GM21447 (cell line): ENCODE results near the gene MAPKAPK5.
"Not testable (repeated sequence)": the region's sequence is repeated elsewhere in the genome, so short reads cannot be mapped to it uniquely, and the experiment has no call there.

Experiments
- ATAC-seq: cut with Tn5 transposase; IDR thresholded peaks from one replicate; pipeline ENCODE4 v1.9.1; 2021; ENCODE audit not compliant: unreplicated experiment

Gene MAPKAPK5

DNA sequence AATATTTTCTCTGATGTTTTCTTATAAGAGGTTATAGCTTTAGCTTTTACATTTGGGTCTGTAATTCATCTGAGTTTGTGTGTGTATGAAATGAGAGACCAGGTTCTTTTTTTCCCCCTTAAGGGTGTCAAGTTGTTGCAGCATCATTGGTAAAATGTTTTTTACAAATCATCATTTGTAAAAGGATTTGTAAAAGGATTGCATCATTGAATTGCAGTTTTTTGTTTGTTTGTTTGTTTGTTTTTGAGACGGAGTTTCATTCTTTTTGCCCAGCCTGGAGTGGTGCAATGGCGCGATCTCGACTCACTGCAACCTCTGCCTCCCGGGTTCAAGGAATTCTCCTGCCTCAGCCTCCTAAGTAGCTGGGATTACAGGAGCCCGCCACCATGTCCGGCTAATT is 31.1 kb downstream of the MAPKAPK5 start:
- ATAC-seq: no peak

DNA sequence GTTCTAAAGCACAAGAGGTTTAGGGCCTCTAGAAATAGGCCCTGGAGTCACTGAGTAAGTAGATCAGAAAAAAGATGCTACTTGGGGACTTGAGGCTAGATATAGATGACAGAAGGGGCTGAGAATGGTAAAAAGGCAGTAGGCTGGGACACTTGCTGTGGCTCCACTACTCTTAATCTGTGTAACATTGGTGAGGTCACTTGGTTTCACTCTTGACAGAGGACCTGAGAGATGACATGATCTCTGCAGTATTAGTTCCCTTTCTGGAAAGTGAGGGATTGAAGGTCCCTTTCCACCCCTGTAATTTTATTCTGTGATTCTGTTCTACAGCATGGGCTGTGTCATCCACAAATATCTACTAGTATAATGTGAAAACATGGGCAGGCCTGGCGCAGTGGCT is 39.7 kb downstream of the MAPKAPK5 start:
- no peak for ATAC-seq

DNA sequence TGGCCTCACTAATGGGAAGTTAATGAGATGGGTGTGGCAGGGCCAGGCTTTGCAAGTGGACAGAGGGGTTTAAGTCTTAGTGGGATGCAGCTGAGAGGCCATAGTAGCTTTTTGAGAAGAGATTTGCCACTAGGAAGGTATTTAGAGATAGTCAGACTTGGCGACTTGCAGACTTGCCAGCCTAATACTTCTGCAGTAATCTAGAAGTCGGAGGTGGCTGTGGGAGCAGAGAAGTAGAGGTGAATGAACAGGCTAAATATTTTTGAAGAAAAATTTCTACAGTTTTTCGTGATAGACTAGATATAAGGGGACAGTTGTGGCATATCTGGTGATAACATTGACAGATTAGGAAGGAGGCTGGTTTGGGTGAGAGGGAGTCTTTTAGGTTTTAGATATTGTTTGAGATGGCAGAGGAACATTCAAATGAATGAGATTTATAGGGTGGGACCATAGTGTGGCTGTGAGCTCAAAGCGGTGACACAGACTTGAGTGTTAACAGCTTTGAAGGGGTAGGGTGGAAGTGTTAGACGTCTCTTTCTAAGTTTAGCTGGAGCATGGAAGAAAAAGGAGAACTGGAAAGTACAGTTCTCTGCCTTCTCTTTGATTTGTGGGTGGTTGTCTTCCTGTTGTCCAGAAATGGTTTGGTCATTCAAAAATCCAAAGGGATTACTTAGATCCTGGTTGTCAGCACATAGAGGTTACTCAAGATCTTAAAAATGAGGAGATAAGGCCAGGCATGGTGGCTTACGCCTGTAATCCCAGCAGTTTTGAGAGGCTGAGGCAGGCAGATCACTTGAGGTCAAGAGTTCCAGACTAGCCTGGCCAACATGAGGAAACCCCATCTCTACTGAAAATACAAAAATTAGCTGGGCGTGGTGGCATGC is 44.9 kb downstream of the MAPKAPK5 start:
- ATAC-seq: no peak

DNA sequence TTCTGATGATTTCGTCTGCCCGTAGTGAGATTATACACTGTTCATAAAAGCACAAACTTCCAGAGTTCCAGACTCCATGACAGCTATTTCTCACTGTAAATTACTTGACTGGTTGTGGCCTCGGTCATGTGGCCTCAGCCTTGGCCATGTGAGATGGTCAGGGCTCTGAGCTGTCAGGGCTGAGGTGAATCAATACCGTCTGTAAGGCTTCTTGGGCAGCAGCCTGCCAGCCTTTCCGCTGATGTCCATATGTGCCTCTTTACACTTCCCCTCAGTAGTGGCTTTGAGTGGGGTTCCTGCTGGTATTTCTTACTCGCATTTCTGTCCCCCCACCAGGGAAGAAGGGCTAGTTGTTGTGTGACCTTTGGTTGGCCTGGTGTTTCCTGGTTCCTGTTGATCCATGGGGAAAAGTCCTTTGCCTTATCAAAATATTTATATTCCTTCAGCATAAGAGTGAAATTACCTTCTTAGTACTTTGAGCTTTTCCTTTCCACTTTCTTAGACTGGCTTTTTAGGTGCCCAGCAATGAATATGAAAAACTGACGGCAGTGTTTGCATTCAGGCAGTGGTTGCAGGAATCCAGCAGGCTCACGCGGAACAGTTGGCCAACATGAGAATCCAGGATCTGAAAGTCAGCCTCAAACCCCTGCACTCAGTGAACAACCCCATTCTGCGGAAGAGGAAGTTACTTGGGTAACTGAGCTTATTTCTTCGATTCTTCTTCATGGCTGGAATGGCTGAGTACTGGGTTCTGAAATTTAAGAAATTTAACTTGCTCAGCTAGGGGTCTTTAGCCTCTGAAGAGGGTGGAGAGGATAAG is 46.1 kb downstream of the MAPKAPK5 start:
- ATAC-seq: no peak

DNA sequence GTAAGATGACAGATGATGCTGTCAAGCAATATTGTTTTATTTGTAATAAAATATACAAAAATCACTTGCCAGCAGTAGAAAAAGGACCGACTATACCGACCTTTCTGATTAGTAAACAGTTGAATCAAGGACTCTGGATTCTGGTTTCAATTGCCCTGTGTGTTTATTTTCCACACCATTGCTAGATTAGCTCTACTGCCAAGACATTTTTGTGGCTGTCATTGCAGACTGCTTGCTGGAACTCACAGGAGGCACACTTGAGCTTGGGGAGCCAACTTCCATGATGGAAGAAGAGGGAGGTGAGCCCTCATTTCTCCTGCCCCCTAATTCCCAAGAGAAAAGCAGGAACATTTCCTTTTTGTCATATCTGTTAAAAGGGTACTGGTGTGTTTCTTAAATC is 51.3 kb downstream of the MAPKAPK5 start:
- no peak for ATAC-seq

DNA sequence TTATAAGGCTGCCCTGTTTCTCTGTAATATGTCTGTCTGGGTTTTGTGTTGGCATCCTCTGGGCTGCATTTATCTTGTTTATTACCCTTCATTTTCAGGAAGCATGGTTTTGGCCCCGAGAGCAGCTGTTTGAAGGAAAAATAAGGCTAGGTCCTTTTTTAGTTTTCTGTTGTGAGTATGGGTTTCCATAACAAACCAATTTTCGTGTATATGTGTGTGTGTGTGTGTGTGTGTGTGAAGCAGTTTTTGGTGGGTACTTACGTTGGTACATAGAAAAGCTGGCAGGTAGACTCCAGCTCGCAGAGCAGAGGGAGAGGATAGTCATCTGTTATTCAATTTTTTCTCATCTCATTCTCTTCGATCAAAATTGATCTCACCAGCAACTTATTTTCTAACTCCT is 52.5 kb downstream of the MAPKAPK5 start:
- no peak for ATAC-seq

DNA sequence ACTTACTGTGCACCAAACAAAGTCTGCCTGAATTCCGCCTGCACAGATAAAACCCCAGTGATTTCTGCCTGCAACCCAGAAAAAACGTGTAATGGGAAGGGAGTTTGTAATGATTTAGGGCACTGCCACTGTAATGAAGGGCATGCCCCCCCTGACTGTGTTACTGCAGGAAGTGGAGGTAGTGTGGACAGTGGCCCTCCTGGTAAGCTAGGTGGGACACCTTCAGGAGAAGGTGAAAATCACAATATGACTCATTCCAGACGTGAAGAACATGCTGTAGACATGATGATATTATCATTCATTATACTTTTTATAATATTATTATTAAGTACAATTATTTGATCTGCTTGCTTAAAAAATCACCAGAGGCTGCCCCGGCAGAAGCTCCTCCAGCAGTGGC is 59.2 kb downstream of the MAPKAPK5 start:
- no peak for ATAC-seq

DNA sequence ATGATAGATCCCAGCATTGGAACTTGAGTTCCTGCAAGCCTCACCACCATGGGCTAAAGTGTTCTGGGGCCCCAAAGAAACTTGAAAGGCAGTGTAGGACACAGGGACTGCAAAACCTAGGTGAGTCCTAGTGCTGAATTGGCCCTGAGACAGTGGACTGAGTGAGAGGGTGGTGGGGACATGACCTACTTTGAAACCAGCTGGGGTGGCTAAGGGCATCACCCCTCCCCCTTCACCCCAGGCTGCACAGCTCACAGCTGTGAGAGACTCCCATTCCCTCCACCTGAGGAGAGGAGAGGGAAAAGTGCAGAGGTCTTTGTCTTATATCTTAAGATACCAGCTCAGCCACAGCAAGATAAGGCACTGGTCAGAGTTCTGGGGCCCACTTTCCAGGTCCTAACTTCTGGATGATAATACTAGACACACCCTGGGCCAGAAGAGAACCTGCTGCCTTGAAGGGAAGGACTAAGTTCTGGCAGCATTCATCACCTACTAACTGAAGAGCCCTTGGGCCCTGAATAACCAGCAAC is 62.5 kb downstream of the MAPKAPK5 start:
- no peak for ATAC-seq

DNA sequence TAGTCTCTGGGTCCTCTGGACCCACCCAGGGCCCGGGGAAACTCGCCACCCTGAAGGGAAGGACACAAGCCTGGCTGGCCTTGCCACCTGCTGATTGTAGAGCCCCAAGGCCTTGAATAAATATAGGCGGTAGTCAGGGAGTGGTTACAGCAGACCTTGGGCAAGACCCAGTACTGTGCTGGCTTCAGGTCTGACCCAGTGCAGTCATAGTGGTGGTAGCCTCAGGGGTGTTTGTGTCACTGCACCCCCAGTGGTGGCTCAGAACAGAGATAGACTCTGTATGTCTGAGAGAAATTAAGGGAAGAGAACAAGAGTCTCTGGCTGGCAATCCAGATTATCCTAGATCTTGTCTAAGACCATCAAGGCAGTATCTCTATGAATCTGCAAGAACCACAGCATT is 63.5 kb downstream of the MAPKAPK5 start:
- no peak for ATAC-seq

DNA sequence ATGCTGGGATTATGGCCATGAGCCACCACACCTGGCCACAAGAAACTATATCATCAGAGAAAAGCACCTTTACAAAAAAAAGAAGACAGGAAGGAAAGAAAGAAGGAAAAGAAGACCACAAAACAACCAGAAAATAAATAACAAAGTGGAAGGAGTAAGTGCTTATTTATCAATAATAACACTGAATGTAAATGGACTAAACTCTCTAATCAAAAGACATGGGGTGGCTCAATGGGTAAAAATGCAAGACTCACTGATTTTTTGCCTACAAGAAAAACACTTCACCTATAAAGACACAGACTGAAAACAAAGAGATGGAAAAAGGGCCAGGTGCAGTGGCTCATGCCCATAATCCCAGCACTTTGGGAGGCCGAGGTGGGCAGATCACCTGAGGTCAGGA is 65.7 kb downstream of the MAPKAPK5 start:
- no peak for ATAC-seq

DNA sequence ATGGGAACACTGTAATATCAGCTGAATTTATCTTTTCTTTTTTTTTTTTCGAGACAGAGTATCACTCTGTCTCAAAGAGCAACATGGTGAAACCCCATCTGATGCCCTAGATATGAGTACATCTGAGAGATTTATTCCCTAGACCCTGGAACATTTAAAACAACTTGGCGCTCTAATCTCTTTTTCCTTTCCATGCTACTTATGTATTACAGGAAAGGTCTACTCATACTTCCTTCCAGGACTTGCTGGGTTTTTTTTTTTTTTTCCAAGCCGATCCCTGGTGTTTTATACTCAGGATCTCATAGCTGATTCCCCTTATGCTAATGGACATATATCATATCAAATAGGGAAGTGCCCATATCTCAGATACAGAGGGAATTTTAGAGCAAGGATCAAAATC is 83.1 kb downstream of the MAPKAPK5 start:
- ATAC-seq: no peak

DNA sequence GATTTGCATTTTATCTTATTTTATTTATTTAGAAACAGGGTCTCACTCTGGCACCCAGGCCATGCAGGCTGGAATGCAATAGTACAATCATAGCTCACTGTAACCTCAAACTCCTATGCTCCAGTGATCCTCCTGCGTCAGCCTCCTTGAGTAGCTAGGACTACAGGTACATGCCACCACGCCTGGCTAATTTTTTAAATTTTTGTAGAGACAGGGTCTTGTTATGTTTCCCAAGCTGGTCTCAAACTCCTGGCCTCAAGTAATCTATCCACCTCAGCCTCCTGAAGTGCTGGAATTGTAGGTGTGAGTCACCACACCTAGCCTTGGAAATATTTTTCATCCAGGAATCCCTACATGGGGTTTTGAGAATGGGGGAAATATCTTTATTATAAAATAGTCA is 84.6 kb downstream of the MAPKAPK5 start:
- ATAC-seq: no peak

DNA sequence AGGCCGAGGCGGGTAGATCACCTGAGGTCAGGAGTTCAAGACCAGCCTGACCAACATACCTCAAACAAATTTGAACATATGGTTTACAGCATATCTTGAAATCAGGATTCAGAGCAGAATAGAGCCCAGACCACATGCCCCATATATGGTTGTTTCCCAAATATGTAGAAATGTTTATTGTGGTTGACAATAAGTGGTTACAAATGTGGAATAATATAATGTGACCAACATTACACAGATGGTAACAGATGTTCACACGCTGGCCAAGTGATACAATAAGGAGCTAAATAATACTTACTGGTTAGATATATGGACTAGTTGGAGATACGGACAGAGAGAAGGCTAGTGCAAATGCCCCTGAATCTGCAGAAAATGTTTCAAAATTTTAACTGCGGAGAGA is 85.3 kb downstream of the MAPKAPK5 start:
- ATAC-seq: no peak

DNA sequence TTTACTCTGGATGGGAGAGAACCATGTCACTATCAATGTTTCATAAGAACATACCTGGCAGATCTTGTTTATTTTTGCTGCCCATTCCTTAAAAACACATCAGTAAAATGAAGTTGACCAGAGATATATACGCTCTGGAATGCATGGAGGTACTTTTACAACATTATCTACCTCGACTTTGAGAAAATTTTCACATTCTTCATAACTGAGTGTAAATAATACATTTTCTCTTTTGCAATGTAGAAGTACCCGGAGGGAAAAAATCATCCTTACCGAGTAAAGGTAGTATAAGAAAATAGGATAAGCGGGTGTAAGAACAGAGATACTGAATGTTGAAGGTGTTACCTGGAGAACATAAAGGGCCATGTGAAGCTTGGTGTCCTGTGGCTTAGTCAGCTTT is 90.2 kb downstream of the MAPKAPK5 start:
- no peak for ATAC-seq

DNA sequence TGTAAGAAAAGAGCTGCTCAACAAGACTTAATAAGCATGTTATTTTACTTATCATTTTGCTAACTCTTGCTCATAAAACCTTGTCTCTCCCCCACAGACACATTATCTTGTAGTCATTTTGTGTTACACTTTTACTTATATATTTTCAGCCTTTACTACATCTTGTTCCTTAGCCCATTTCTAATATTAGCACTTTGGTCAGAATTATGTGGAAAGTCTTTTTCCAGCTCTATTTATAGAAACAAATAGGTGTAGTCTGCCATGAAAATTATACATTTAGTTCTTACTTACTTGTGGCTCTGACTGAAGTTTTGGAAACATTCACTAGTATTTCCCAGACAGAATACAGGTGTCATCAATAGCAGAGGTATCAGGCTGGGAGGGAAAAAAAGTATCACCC is 94.8 kb downstream of the MAPKAPK5 start:
- no peak for ATAC-seq

DNA sequence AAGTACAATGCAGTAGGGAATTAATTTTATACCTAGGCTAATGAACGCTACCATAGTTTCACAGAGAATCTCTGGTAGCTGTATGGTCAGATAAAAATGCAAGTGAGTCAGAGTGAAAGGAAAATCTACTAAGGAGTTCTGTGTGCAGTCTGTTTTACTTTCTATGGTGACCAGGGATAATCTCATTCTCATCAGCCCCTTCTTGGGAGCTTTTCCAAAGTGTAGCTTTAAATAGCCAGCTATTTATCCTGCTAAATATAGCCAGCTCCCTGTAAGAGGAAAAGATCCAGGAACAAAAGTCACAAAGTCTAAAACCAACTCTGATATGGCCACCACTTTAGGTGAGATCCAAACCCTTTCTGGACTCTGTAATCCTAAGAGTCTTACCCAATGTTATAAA is 95.4 kb downstream of the MAPKAPK5 start:
- ATAC-seq: no peak

DNA sequence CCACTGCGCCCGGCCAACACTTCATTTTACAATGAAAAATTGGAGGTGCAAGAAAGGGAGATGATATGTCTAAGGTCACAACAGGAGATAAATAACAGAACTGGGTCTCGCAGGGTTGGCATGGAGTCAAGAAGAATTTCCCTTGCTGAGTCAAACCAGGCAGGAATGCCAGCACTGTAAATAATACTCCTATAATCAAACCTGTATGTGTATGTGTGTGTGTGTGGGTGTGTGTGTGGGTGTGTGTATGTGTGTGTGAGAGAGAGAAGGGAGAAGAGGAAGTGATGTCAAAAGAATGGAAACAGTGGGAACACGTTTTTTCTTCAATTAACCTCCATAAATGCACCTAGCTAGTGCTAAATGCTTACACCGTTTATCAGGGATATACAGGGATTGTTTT is 100.5 kb downstream of the MAPKAPK5 start:
- no peak for ATAC-seq

DNA sequence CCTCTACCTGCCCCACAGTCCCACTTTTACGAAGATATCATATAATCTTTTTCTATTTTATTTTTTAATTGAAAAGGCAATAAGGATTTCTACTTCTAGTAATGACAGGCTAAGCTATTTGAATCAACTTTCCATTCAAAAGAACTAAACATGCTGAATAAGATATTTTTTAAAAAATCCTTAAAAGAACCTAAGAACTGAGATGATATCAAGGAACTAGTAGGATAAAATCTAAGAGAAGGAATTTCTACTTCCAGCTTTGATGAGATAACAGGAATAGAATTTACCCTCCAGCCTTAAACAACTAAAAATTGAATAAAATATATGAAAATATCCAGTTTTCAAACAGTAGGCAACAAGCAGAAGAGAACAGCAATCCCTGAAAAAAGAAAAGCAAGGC is 101.9 kb downstream of the MAPKAPK5 start:
- no peak for ATAC-seq

DNA sequence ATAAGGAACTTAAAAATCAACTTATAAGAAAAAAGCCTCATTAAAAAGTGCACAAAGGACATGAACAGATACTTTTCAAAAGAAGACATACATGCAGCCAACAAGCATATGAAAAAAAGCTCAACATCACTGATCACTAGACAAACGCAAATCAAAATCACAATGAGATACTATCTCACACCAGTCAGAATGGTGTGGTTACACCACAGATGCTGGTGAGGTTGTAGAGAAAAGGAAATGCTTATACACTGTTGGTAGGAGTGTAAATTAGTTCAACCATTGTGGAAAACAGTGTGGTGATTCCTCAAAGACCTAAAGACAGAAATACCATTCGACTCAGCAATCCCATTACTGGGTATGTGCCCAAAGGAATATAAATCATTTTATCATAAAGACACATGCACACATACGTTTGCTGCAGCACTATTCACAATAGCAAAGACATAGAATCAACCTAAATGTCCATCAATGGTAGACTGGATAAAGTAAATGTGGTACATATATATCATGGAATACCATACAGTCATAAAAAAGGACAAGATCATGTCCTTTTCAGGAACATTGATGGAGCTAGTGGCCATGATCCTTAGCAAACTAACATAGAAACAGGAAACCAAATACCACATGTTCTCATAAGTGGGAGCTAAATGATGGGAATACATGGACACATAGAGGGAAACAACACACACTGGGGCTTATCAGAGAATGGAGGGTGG is 109.1 kb downstream of the MAPKAPK5 start:
- not testable (repeated sequence) for ATAC-seq
